DND-41 (cell line): ENCODE measurements around the gene ST8SIA6.

Experiments used
- ATAC-seq: fragments of 200-7000 bp; cut with Tn5 transposase; 3 replicates; pipeline ENCODE4 v1.9.1; 2021; ENCODE audit warnings: low read depth; ENCODE audit not compliant: insufficient read depth
- DNase-seq: peaks from one replicate; pipeline ENCODE4 v3.0.0-alpha.2; 2020
- H2AFZ ChIP-seq: 2 replicates; pipeline ENCODE4 v1.6.0; 2012; ENCODE audit warnings: low read depth, low read length
- H3K27ac ChIP-seq: 2 replicates; pipeline ENCODE4 v1.5.1; 2012; ENCODE audit warnings: low read length, inconsistent platforms
- H3K27me3 ChIP-seq: fragments of 200-600 bp; sonication (generic); 2 replicates; pipeline ENCODE4 v1.6.0; 2012; ENCODE audit warnings: low read length, mild to moderate bottlenecking, inconsistent platforms; ENCODE audit not compliant: insufficient read depth, poor library complexity
- H3K36me3 ChIP-seq: 2 replicates; pipeline ENCODE4 v1.5.1; 2012; ENCODE audit warnings: low read length, inconsistent platforms; ENCODE audit not compliant: insufficient read depth
- H3K4me1 ChIP-seq: 2 replicates; pipeline ENCODE4 v1.5.1; 2012; ENCODE audit warnings: mild to moderate bottlenecking, low read length; ENCODE audit not compliant: insufficient read depth
- H3K4me2 ChIP-seq: 2 replicates; pipeline ENCODE4 v1.6.0; 2012; ENCODE audit warnings: mild to moderate bottlenecking, moderate library complexity, low read length, inconsistent platforms; ENCODE audit not compliant: insufficient read depth
- H3K4me3 ChIP-seq, 2 experiments: fragments of 200-600 bp in 1 of 2; shearing (Covaris generic) in 1 of 2; 2 replicates each; pipeline ENCODE4 v1.5.1; 2012 to 2016; ENCODE audit warnings: inconsistent platforms in 2 of 2, low read length in 2 of 2, mild to moderate bottlenecking in 2 of 2, low read depth in 1 of 2, moderate library complexity in 1 of 2
- H3K79me2 ChIP-seq: 2 replicates; pipeline ENCODE4 v1.6.0; 2012; ENCODE audit warnings: low read length, inconsistent platforms; ENCODE audit not compliant: insufficient read depth
- H3K9ac ChIP-seq: 2 replicates; pipeline ENCODE4 v1.6.0; 2012; ENCODE audit warnings: low read depth, mild to moderate bottlenecking, inconsistent platforms, low read length, moderate library complexity
- H3K9me3 ChIP-seq: 2 replicates; pipeline ENCODE4 v1.5.1; 2012; ENCODE audit warnings: low read length, moderate library complexity, mild to moderate bottlenecking, inconsistent platforms; ENCODE audit not compliant: insufficient read depth, severe bottlenecking
- H4K20me1 ChIP-seq: 2 replicates; pipeline ENCODE4 v1.6.0; 2012; ENCODE audit warnings: low read length; ENCODE audit not compliant: insufficient read depth
- EZH2 ChIP-seq: IDR thresholded peaks from 3 replicates; pipeline ENCODE4 v1.6.1; 2012; ENCODE audit warnings: borderline replicate concordance, low read depth, mild to moderate bottlenecking, moderate library complexity, low read length, inconsistent platforms; ENCODE audit not compliant: severe bottlenecking
- TF ChIP-seq, protein P1 (sequence below): IDR thresholded peaks from 2 replicates; pipeline ENCODE4 v1.5.1; 2012; ENCODE audit warnings: borderline replicate concordance, low read length, moderate library complexity, mild to moderate bottlenecking; ENCODE audit not compliant: poor library complexity, severe bottlenecking; ENCODE audit errors: extremely low read depth

Gene ST8SIA6

DNA sequence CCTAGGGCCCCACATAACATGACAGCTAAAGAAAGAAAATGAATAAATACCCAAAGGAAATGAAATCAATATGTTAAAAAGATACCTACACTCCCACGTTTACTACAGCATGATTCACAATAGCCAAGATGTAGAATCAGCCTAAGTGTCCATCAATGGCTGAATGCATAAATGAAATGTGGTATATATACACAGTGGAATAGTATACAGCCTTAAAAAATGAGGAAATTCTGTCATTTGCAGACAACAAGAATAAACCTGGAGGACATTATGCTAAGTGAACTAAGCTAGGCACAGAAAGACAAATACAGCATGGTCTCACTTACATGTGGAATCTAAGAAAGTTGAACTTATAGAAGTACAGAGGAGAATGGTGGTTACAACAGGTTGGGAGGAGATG, 102.9 kb downstream of the ST8SIA6 start:
- Histone ChIP-seq H3K4me3 (no peak overlapping the region), H3K27me3 (no peaks in the 10 kb centered on the region), H3K4me2 (no peak overlapping the region), H3K9ac (no peak overlapping the region), H4K20me1 (no peaks in the 10 kb centered on the region), H3K27ac (no peak overlapping the region), H2AFZ (no peak overlapping the region), H3K9me3 (no peaks in the 10 kb centered on the region), H3K4me1 (no peaks in the 10 kb centered on the region), H3K36me3 (no peaks in the 10 kb centered on the region), H3K79me2 (no peaks in the 10 kb centered on the region)
- TF ChIP-seq EZH2 = no peak
- TF ChIP-seq, protein P1, sequence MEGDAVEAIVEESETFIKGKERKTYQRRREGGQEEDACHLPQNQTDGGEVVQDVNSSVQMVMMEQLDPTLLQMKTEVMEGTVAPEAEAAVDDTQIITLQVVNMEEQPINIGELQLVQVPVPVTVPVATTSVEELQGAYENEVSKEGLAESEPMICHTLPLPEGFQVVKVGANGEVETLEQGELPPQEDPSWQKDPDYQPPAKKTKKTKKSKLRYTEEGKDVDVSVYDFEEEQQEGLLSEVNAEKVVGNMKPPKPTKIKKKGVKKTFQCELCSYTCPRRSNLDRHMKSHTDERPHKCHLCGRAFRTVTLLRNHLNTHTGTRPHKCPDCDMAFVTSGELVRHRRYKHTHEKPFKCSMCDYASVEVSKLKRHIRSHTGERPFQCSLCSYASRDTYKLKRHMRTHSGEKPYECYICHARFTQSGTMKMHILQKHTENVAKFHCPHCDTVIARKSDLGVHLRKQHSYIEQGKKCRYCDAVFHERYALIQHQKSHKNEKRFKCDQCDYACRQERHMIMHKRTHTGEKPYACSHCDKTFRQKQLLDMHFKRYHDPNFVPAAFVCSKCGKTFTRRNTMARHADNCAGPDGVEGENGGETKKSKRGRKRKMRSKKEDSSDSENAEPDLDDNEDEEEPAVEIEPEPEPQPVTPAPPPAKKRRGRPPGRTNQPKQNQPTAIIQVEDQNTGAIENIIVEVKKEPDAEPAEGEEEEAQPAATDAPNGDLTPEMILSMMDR = no peak
- no peak for DNase-seq
- ATAC-seq = no peak

DNA sequence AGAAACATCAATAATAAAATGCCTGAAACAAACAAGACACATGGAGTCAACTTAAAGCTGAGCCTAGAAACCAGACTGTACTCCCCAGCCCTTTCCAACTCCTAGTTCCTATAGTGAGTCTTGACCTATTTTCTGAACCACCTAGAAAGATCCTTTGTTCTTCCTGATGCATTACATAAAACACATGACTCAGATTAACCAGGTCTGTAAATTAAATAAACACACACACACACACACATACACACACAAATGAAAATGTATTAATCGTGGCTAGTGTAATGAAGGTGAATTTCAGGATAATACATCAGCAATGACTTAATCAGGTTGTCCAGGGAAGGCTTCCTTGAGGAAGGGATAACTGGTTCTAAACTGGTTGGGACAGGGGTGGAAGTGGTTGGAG, 104.7 kb downstream of the ST8SIA6 start:
- H3K4me2 ChIP-seq = no peak overlapping the region
- DNase-seq (no peak), ATAC-seq (no peak)

DNA sequence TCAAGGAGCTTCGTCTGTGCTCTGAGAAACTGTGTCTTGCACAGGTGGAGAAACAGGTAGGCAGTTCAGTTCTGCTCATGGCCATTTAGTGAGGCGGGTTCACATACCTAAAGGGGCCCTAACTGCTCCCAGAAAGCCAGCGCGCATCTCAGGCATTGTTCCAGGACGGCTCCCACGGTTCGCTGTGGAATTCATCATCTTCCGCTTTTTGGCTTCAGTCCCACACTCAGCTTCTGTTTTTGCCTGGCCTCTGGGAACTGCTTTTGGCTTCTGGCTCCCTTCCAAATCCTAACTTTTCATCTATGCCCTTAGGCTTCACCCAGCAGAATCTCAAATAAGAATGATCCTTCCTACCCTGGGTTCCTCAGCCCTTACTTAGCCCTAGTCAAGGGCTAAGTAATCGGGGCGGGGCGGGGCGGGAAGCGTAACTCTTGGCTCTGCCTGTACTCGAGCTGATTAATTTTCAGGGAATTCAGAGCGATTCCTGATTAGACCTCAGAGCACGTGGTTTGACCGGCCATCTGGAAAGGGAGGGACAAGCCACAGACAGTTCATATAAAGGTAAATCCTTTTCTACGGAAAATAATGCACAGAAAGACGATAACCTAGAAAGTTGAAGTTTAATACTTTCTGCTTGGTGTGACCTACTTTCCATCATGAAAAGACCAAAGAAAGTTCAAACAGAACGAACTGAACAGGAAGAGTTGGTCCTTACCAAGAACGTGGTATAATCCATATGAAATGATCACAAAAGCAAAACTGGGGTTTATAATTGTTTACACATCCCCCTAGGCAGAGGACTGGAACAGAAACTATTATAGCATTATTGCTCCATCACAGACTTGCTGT, 105.7 kb downstream of the ST8SIA6 start:
- Histone ChIP-seq H3K9me3 (no peaks in the 10 kb centered on the region), H3K4me3 (no peak overlapping the region), H3K4me1 (no peaks in the 10 kb centered on the region), H3K27me3 (no peaks in the 10 kb centered on the region), H3K79me2 (no peaks in the 10 kb centered on the region), H3K36me3 (no peaks in the 10 kb centered on the region), H2AFZ (no peak overlapping the region), H3K27ac (no peak overlapping the region), H4K20me1 (no peaks in the 10 kb centered on the region), H3K9ac (no peak overlapping the region), H3K4me2 (no peak overlapping the region)
- no peak for DNase-seq
- no peak for TF ChIP-seq EZH2
- TF ChIP-seq, protein P1 = no peak
- no peak for ATAC-seq

More for the DNA sequence above, 104.7 kb downstream of the ST8SIA6 start:
- TF ChIP-seq, protein P1 = no peak
- no peak for TF ChIP-seq EZH2
- Histone ChIP-seq H2AFZ (no peak overlapping the region), H3K36me3 (no peaks in the 10 kb centered on the region), H3K27me3 (no peaks in the 10 kb centered on the region), H3K4me1 (no peaks in the 10 kb centered on the region), H3K27ac (no peak overlapping the region), H3K9ac (no peak overlapping the region), H3K9me3 (no peaks in the 10 kb centered on the region), H3K79me2 (no peaks in the 10 kb centered on the region), H3K4me3 (no peak overlapping the region), H4K20me1 (no peaks in the 10 kb centered on the region)
